ENCODE data around the gene CDC20. TPM values are rescaled to one million over a fixed set of nuclear protein-coding genes. Genes with fewer than 3 reads are reported as not detected.

CDC20 gene
- total RNA-seq: 1 to 10 TPM; 1.2 to 6.5 (median 2.2) TPM

DNA sequence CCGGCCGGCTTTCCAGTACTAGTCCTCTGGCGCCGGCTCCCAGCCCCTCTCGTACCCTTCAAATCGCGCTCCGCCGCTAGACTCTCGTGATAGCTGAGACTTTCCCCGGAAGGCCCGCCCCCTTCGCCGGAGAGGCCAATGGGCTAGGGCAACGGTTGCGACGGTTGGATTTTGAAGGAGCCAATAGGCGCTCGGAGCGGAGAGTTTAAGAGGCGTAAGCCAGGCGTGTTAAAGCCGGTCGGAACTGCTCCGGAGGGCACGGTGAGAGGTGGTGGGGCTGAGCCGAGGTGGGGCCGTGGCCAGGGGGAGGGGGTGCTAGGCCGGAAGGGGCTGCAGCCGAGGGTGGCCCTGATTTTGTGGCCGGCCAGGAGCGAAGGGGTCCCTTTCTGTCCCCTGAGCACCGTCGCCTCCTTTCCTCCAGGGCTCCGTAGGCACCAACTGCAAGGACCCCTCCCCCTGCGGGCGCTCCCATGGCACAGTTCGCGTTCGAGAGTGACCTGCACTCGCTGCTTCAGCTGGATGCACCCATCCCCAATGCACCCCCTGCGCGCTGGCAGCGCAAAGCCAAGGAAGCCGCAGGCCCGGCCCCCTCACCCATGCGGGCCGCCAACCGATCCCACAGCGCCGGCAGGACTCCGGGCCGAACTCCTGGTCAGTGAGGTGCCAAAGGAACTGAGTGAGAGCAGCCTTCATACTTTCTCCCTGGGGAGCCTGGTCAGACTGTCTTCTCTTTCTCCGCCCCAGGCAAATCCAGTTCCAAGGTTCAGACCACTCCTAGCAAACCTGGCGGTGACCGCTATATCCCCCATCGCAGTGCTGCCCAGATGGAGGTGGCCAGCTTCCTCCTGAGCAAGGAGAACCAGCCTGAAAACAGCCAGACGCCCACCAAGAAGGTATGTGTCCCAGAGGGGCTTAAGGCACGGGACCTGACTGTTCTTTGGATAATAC, at the start of gene CDC20:
Gene CDC20, plus strand, starts transcription at position 236 of the 948 bp plus-strand sequence. Its CDS starts 235 bp downstream, at position 471.
- TF ChIP-seq, protein P1, sequence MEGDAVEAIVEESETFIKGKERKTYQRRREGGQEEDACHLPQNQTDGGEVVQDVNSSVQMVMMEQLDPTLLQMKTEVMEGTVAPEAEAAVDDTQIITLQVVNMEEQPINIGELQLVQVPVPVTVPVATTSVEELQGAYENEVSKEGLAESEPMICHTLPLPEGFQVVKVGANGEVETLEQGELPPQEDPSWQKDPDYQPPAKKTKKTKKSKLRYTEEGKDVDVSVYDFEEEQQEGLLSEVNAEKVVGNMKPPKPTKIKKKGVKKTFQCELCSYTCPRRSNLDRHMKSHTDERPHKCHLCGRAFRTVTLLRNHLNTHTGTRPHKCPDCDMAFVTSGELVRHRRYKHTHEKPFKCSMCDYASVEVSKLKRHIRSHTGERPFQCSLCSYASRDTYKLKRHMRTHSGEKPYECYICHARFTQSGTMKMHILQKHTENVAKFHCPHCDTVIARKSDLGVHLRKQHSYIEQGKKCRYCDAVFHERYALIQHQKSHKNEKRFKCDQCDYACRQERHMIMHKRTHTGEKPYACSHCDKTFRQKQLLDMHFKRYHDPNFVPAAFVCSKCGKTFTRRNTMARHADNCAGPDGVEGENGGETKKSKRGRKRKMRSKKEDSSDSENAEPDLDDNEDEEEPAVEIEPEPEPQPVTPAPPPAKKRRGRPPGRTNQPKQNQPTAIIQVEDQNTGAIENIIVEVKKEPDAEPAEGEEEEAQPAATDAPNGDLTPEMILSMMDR (IDR thresholded peaks at IDR 0.05; ENCODE audit: low read depth): no peak

DNA sequence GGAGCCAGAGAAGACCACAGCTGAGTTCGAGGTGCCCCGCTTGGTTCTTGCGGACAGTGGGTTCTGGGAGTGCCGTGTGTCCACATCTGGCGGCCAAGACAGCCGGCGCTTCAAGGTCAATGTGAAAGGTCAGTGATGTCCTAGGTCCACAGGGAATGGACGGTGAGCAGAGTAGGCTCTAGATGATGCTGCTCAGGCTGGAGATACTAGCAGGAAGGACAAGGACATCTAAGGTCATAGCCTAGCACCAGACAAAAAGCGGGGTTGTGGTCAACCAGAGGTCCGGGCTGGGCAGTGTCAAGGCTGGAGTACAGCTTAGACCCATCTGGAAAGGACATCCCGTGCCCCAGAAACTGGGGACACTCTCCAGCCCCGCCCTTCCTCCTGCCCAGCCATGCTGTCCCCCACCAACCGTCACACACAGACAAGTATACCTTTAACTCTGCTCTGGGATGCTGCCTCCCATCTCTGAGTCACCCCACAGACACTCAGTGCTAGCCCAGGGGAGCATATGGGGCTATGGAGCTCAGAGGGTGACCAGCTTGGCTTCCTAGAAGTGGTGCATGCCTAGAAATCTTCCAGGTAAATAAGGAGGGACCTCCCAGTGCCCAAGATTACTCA, 49.3 kb upstream of the CDC20 start:
- TF ChIP-seq, protein P1 (IDR thresholded peaks at IDR 0.05; ENCODE audit: low read depth): no peak

DNA sequence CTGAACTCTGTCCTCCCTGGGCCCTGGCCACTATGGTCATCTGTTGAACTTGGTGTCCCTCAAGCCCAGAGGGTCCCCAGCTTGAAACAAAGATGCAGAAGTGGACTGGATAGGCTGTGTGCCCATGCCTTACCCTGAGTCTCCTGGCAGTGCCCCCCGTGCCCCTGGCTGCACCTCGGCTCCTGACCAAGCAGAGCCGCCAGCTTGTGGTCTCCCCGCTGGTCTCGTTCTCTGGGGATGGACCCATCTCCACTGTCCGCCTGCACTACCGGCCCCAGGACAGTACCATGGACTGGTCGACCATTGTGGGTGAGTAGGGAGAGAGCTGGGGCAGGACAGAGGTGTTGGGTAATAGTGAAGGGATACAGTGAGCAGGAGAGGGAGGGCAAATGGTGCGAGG, 47.3 kb upstream of the CDC20 start:
- TF ChIP-seq, protein P1 (IDR thresholded peaks at IDR 0.05; ENCODE audit: low read depth): no peak

DNA sequence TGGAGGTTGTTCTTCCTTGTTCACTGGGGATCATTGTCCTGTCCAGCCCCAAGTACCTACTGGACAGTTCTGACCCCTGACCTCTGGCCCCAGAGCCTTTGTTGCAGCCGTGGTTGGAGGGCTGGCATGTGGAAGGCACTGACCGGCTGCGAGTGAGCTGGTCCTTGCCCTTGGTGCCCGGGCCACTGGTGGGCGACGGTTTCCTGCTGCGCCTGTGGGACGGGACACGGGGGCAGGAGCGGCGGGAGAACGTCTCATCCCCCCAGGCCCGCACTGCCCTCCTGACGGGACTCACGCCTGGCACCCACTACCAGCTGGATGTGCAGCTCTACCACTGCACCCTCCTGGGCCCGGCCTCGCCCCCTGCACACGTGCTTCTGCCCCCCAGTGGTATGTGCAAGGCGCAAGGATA, 46.6 kb upstream of the CDC20 start:
- TF ChIP-seq, protein P1 (IDR thresholded peaks at IDR 0.05; ENCODE audit: low read depth): no peak

DNA sequence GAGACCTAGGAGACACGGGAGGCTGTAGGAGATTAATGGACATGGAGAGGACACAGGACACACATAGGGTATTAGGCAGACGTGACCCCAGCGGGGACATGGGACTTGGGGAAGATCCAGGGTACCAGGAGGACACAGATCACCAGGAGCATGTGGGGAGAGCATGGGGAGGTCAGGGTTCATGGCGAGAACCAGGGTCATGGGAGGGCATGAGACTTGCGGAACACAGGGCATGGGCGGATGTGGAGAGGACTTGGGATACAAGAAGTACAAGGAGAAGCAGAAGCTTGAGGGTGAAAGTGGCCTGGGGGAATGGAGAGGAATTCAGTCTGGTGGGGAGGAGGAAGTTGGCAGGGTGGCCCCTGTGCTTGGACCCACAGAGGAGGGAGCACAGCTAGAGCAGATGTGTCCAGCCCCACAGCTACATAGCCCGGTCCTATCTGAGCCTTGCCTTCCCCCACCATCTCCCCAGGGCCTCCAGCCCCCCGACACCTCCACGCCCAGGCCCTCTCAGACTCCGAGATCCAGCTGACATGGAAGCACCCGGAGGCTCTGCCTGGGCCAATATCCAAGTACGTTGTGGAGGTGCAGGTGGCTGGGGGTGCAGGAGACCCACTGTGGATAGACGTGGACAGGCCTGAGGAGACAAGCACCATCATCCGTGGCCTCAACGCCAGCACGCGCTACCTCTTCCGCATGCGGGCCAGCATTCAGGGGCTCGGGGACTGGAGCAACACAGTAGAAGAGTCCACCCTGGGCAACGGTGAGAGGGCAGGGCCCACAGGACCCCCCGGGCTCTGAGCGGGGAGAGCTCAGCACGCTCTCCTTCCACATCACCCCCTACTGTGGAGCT, 45.9 kb upstream of the CDC20 start:
- TF ChIP-seq, protein P1 (IDR thresholded peaks at IDR 0.05; ENCODE audit: low read depth): no peak

DNA sequence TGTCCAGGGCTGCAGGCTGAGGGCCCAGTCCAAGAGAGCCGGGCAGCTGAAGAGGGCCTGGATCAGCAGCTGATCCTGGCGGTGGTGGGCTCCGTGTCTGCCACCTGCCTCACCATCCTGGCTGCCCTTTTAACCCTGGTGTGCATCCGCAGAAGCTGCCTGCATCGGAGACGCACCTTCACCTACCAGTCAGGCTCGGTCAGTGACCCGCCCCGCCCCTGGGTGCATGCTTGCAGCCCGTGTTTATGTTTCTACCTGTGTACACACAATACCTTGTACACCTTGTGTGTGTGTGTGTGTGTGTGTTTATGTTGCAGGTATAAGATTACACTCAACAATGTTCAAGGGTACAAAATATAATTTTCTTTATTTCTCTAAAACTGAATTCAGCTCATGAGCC, 45.0 kb upstream of the CDC20 start:
- TF ChIP-seq, protein P1 (IDR thresholded peaks at IDR 0.05; ENCODE audit: low read depth): no peak

Measured in subcutaneous adipose tissue (tissue), 4 donors.